GM21717 (cell line): ENCODE measurements around the gene PACRG.

Source experiments
- ATAC-seq: cut with Tn5 transposase; IDR thresholded peaks from one replicate; pipeline ENCODE4 v1.9.1; 2021; ENCODE audit warnings: mild to moderate bottlenecking, moderate library complexity; ENCODE audit not compliant: unreplicated experiment

The PACRG gene

GRCh38 chr6:163340201-163340887, 612.6 kb downstream of the PACRG start:
- ATAC-seq, result no peak

- ATAC-seq, result no peak
Observed at GRCh38 chr6:163341224-163342061, 613.7 kb downstream of the PACRG start.

DNA sequence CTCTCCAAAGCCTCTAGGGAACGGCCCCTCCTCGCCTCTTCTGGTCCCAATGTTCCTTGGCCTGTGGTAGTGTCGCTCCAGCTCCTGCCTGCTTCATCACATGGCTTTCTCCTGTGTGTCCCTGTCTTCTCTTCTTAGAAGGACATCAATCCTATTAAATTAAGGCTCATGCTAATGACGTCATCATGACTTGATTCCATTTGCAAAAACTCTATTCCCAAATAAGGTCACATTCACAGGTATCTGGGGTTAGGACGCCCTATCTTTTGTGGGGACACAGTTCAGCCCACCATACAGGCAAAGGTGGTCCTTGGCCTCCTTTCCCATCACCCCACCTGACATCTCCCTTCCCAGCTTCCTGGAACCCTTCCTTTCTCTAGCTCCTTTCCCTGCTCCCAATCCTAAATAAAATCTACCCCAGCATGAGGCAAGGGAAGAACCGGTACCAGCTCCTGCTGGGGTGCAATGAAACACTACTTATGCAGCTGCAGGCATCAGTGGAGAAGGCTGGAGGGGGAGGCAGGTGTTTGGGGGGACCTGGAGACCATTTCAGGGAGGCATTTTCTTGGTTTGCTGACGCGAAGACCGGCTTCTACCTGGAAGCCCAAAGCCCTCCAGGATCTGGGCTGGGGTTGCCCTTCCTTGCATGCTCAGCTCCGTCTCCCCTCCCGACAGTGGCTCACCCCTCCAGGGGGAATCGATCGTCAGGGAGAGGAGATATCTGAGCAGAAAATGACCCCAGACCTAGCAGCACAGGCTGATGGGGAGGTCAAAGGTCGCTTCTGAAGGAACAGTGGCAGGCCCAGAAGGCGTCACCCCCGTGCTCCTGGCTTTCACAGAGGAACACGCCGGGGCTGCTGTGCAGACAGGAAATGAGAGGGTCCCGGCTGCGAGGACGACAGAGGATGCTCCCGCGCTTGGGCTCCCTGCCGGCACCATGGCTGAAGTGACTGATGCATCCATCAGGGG, 615.1 kb downstream of the PACRG start:
- ATAC-seq, result no peak

DNA sequence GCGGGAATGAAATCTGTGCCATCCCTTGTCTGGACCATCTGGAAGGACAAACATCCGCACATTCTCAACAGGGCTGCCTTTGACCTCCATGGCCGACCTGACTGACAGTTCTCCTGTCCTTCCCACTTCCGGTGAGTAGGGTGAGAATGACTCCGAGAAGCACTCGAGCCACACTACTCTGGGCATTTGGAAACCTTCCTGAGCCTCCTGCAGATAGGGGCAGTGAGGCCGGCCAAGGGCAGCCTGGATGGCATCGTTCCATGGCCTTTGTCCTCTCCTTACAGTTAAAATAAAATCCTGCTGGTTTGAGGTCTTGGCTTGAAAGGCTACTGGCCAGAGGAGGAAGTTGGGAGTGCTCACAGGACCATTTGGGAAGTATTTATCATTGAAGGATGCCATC, 615.8 kb downstream of the PACRG start:
- ATAC-seq, result no peak

DNA sequence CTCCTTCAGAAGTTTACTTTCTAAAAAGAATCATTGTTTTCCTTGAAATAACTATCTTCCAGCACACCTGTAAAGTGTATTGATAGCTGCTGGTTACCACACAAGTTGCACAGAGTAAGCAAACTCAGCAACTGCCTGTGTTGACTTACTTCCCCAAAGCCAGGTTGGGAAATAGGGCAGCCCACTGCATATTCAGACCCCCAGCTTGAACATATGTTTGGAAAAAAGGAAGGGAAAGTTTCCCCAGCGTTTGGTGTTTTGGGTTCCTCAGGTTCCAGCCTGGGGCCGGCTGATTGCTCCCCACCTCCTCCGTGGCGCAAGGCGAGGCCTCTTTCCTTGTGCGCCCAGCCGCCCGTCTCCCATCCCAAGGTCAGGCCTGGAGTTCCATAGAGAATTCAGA, 616.6 kb downstream of the PACRG start:
- ATAC-seq, result no peak

GRCh38 chr6:163345931-163346330, 618.2 kb downstream of the PACRG start:
- no peak for ATAC-seq

DNA sequence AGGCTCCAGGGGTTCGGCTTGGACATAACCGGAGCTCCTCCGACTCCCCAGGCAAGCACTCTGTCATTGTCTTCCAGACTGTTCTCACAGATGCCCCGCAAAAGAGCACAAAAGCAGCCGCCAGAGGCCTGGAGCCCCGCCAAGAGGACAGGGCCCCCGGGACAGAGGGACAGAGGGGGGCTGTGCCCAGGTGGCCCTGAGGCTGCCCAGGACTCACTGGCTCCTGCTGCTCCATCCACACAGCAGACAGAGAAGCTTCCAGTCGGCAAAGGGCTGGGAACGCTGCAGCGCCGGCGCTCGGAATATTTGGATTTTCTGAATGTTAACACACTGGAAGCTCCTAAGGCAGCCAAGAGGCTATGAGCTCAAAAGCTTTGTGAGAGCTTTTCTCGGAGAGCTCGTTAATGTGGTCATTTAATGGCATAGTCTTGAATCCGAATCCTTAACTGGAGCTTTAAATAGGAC, 618.8 kb downstream of the PACRG start:
- ATAC-seq, result no peak

GRCh38 chr6:163347021-163347446, 619.3 kb downstream of the PACRG start:
- no peak for ATAC-seq

GRCh38 chr6:163348789-163349680, 621.3 kb downstream of the PACRG start:
- no peak for ATAC-seq

DNA sequence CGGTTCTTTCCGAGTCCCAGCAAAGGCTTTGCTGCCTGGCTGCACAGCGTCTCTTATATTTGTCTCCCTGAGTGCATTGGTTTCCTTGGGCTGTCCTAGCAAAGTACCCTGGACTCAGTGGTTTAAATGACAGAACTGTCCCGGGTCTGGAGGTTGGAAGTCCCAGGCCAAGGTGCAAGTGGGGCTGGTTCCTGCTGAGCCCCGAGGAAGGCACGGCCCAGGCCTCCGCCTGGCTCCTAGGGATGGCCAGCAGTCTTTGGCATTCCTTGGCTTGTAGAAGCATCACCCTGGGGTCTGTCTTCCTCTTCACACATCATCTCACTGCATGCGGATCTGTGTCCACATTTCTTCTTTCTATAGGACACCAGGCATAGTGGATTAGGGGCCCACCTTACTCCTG, 621.9 kb downstream of the PACRG start:
- no peak for ATAC-seq

DNA sequence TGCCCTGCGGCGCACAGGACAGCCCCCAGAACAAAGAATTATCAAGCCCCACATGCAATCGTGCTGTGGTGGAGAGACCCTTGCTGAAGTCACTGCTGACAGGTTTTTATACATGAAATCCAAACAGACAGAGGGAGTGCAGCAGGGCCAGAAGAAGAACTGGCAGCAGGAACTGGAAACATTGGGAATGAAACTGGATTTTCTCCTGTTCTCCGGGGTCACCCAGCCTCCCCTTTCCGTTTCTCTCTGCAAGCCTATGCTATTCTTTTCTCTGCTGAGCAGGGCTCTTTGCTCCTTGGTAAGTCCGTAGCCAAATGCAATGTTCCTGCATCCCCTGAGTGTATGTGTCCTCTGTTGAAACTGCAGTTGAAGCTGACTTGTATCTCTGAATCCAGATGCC, 623.2 kb downstream of the PACRG start:
- ATAC-seq, result no peak

GRCh38 chr6:163352011-163352685, 624.4 kb downstream of the PACRG start:
- ATAC-seq, result no peak

DNA sequence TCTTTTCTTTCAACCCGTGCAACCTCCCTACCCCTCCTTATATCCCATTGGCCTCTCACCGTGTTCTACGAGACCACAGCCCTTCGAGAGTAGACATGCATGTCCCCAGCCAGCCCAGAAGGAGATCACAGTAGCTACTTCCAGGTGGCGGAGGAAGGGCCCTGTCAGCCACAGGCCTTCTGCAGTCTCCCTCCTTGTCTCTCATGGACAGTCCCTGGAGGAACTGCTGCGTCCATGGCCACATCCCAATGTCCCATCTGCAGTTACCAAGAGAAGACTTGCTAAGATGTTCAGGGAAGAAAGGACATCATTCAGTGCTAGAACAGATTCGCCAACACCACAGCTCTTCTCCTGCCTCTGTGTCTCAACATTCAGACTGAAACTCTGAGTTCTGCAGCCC, 625.2 kb downstream of the PACRG start:
- ATAC-seq, result no peak

DNA sequence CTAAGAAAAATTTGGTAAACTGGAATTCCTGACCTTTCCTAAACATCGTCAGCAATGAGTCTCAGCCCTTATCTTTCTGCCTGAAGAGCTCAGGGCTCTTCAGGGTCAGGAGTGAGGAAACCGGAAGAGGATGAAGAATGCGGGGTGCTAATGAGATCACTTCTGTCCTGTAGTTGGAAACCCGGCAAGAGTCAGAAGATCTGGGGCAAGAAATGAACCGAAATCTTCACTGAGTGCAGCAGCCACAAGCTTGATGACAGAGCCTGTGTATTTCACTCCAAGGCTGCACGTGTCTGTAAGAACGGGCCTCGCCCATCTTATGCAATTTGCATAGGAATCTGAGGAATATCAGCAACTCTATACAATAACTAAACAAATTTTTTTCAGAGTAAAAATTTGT, 626.3 kb downstream of the PACRG start:
- no peak for ATAC-seq

GRCh38 chr6:163354761-163355425, 627.1 kb downstream of the PACRG start:
- ATAC-seq, result peak; percentile 69

DNA sequence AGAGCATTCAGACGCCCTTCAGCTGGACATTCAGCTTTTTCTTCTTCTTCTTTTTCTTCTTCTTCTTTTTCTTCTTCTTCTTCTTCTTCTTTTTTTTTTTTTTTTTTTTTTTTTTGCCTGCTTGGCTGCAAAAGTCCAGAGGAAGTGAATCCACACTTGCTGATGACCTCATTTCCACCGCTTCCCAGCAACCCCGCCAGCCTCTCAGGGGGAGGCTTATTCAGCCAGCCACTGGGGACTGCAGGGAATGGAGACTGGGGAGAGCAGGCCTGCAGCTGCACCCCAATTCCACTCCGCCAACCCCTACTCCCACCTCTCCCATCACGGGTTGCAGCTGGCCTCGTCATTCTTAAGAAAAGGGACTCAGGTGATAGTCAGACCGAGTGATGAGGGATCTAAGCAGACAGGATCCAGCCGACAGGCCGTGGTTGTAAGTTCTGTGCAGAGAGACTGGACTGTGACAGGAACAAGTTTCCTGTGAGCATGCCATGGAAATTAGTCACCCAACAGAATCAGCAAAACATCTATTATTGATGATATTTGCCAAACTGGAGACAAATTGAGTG, 627.7 kb downstream of the PACRG start:
- peak; percentile 56 for ATAC-seq

- ATAC-seq, result no peak
Observed at GRCh38 chr6:163356324-163356723, 628.5 kb downstream of the PACRG start.

DNA sequence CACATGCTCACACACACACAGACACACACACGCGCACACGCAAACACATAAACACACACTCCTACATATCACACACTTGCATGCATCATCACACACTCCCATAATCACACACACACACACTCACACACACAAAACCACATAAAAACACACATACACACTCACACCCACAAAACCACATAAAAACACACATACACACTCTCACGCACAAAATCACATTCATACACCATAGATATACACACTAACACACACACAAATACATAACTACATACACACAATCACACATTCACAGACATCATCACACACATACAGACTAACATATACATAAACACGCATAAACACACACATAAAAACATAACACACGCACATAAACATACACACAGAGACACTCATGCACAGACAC, 629.0 kb downstream of the PACRG start:
- ATAC-seq, result no peak

DNA sequence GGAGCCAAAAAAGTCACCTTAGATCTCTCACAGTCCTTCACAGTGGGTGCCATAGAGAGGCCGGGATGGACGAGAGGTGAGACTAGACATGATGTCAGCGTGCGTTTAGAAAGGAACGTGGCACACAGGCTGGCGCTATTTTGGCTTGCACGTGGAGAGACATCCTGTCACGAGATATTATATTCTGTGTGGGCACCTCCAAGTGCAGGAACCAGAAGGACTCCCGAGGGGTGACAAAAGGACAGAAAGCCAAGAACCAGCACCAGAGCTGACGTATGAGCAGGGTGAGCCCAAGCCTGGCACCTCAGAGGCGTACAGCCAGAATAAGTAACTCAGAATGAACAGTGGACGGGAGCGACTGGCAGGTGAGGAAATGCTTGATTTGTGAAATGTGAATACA, 636.9 kb downstream of the PACRG start:
- no peak for ATAC-seq
